A549 treated with CpdA at 1 μM for 4 hours (cell line): Measurements from ENCODE around the gene HLA-DQB2. TPM values are rescaled to one million over a fixed set of nuclear protein-coding genes. Genes with fewer than 3 reads are reported as not detected.

ENCODE experiments used
- total RNA-seq: library from RNA; stranded (reverse); fragments of 200-300 nt; extraction: Qiagen RNA extraction; gene quantifications from 5 replicates; pipeline ENCODE4 v1.2.3, GENCODE V29; 2022; ENCODE audit warnings: low read depth

HLA-DQB2 gene
- total RNA-seq = not detected in 5 replicates

GRCh38 chr6:32763421-32763820 lies at the start of gene HLA-DQB2:
Gene HLA-DQB2 (minus strand): TSS chr6:32763532. CDS start chr6:32763470, 62 bp downstream.

GRCh38 chr6:32741031-32741960 lies 22.0 kb downstream of the HLA-DQB2 start, which contains the start of gene HLA-DQA2:
Gene HLA-DQA2 (plus strand): TSS chr6:32741391. CDS start chr6:32741444, 53 bp downstream.

Other genes starting within 250 kb of the HLA-DQB2 start
- gene HLA-DRB5, start 233.2 kb downstream of the HLA-DQB2 start, total RNA-seq = not detected in 5 replicates
- not detected in 5 replicates for gene HLA-DRB1, start 173.7 kb downstream of the HLA-DQB2 start, total RNA-seq
- not detected in 5 replicates for gene HLA-DQA1, start 126.1 kb downstream of the HLA-DQB2 start, total RNA-seq
- gene HLA-DQB1, start 96.9 kb downstream of the HLA-DQB2 start, total RNA-seq = not detected in 5 replicates
- not detected in 5 replicates for gene HLA-DQA2, start 22.1 kb downstream of the HLA-DQB2 start, total RNA-seq
- 0.10 to 0.29 TPM (median 0.22 TPM) in 3 of 5 replicates, not detected in the others for gene HLA-DOB, start 53.5 kb upstream of the HLA-DQB2 start, total RNA-seq
- gene TAP2, start 75.2 kb upstream of the HLA-DQB2 start, total RNA-seq = 15.5 to 24.9 TPM (median 20.7 TPM) in 5 replicates
- gene PSMB8, start 80.5 kb upstream of the HLA-DQB2 start, total RNA-seq = 18.8 to 23.8 TPM (median 19.6 TPM) in 5 replicates
- 32.7 to 36.3 TPM (median 35.2 TPM) in 5 replicates for gene TAP1, start 90.2 kb upstream of the HLA-DQB2 start, total RNA-seq
- 15.7 to 22.6 TPM (median 17.9 TPM) in 5 replicates for gene PSMB9, start 90.7 kb upstream of the HLA-DQB2 start, total RNA-seq
- 0.96 to 2.3 TPM (median 1.8 TPM) in 5 replicates for gene HLA-DMB, start 177.5 kb upstream of the HLA-DQB2 start, total RNA-seq
- 2.4 to 3.8 TPM (median 3.0 TPM) in 5 replicates for gene HLA-DMA, start 189.6 kb upstream of the HLA-DQB2 start, total RNA-seq
- gene BRD2, start 205.1 kb upstream of the HLA-DQB2 start, total RNA-seq = 135 to 175 TPM (median 143 TPM) in 5 replicates
- not detected in 5 replicates for gene HLA-DOA, start 246.1 kb upstream of the HLA-DQB2 start, total RNA-seq